ENCODE data around the gene LRAT.

Gene LRAT

DNA sequence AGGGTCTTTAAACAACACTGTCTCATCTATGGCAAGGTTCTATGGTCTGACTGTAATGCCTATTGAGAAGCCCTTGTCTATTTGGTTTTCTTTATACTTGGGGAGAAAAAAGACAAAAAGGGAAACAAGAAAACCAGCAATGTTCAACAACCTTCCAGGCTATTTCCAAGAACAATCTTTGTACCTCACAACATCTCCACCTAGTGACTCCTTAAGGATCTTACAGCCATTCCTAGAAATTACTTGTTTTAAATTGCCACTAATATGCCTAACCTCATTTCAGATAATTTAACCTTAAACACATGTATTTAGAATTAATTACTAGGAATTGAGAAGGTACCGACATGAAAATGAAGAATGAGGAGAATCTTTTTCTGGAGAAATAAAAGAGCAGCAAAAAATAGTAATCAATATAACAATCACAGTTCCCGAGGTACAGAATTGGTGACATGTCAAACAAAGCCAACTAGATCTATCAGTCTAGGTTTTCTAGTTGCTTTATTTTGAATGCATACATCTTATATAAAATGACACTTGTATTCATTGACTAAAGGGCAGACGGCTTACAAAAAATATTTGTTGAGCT lies 35.7 kb downstream of the LRAT start:
- DNase-seq, result no peak

DNA sequence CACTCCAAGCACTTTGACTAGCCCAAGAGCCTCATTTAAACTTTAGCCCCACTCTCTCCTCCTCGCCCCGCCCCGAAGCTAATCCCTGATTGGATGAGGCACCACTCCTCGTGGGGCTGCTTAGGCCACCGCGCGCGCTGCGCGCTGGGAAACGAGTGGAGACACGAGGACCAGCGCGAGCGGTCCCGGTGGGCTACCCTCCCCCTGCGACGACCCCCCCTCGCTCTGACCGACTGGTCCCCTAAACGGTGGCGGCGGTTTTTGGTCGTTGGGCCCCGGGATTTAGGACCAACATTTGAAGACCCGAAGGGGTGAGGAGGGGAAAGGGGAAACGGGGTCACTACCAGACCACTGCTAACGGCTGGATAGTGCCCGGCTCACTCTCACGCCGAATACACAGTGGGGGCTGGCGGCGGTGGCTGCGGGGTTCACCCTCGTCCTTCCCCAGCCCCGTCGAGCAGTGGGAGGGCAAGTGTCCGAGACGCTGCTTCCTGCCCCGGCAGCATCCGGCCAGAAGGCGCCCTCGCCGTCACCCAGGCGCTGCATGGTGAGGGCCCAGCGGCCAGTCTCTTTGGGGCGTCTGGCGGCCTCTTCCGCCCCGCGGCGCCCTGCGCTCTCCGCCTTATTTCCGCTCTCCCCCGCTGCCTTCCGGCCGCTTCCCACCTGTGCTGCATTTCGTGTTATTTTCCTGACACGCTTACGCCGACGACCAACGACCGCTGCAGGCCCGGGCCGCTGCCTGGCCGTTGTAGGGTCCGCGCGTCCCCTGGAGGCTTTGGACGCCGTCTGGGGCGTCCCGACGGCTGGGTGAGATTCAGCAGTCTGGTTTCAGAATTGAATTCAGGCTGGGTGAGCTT lies 37.6 kb downstream of the LRAT start, which contains the start of gene RBM46:
RBM46 (plus strand) TSS at position 147 of the 857 bp plus-strand sequence. CDS start 15,481 bp downstream, outside the sequence.
- DNase-seq, result no peak

GRCh38 chr4:154781983-154782293 lies 38.1 kb downstream of the LRAT start:
- DNase-seq, result no peak

All from CD4-positive, alpha-beta T cell treated with Interleukin-10 for 1 hour (primary cell).